CD14-positive monocyte (primary cell): ENCODE results near the gene PTEN. TPM values are rescaled to one million over a fixed set of nuclear protein-coding genes. Genes with fewer than 3 reads are reported as not detected.

Experiments
- DNase-seq, 3 donors: peaks; one replicate each; pipeline ENCODE4 v3.0.0-alpha.2; 2011 to 2022
- H2AFZ ChIP-seq: 2 replicates; pipeline ENCODE4 v1.6.0; 2012; ENCODE audit warnings: mild to moderate bottlenecking, low read depth, low read length, inconsistent platforms; ENCODE audit not compliant: insufficient read depth, poor library complexity, severe bottlenecking
- H3K27ac ChIP-seq, 2 donors: 1 replicate in 1 of 2; 2 replicates in 1 of 2; pipeline ENCODE4 v1.5.1; 2012 to 2013; ENCODE audit warnings: low read length in 2 of 2, control low read depth in 1 of 2, inconsistent platforms in 1 of 2, low read depth in 1 of 2, mild to moderate bottlenecking in 1 of 2
- H3K27me3 ChIP-seq, 2 donors: one replicate each; pipeline versions ENCODE4 v1.6.0 to v1.6.1; 2011 to 2013; ENCODE audit warnings: low read length in 2 of 2; ENCODE audit not compliant: control insufficient read depth in 2 of 2, insufficient read depth in 2 of 2
- H3K36me3 ChIP-seq, 2 donors: replicated peaks in 1 of 2; 1 replicate in 1 of 2; 2 replicates in 1 of 2; pipeline versions ENCODE4 v1.5.1 to v1.6.1; 2012 to 2013; ENCODE audit warnings: low read length in 2 of 2, control low read depth in 1 of 2, inconsistent platforms in 1 of 2, mild to moderate bottlenecking in 1 of 2; ENCODE audit not compliant: insufficient read depth in 2 of 2, control insufficient read depth in 1 of 2
- H3K4me1 ChIP-seq, 2 donors: 1 replicate in 1 of 2; 2 replicates in 1 of 2; pipeline versions ENCODE4 v1.5.1 to v1.6.1; 2012 to 2013; ENCODE audit warnings: low read length in 2 of 2, control low read depth in 1 of 2, inconsistent platforms in 1 of 2, mild to moderate bottlenecking in 1 of 2, moderate library complexity in 1 of 2; ENCODE audit not compliant: insufficient read depth in 2 of 2, control insufficient read depth in 1 of 2
- H3K4me2 ChIP-seq: replicated peaks from 2 replicates; pipeline ENCODE3; 2012; ENCODE audit warnings: low read length, moderate library complexity, mild to moderate bottlenecking; ENCODE audit not compliant: poor library complexity, severe bottlenecking; ENCODE audit errors: extremely low read depth
- H3K4me3 ChIP-seq, 3 experiments: fragments of 200-600 bp in 1 of 3; sonication (generic) in 1 of 3; replicated peaks in 1 of 3; 1 replicate in 2 of 3; 2 replicates in 1 of 3; pipeline ENCODE4 v1.5.1; 2011 to 2013; ENCODE audit warnings: low read length in 3 of 3, mild to moderate bottlenecking in 3 of 3, control low read depth in 2 of 3, low read depth in 2 of 3, inconsistent platforms in 1 of 3, moderate library complexity in 1 of 3
- H3K79me2 ChIP-seq: 2 replicates; pipeline ENCODE4 v1.6.0; 2012; ENCODE audit warnings: mild to moderate bottlenecking, control low read depth, inconsistent platforms, low read length, moderate library complexity; ENCODE audit not compliant: insufficient read depth
- H3K9ac ChIP-seq: 2 replicates; pipeline ENCODE4 v1.6.0; 2017; ENCODE audit warnings: low read length, mild to moderate bottlenecking; ENCODE audit not compliant: insufficient read depth, poor library complexity, severe bottlenecking
- H3K9me3 ChIP-seq, 2 donors: replicated peaks in 1 of 2; 1 replicate in 1 of 2; 2 replicates in 1 of 2; pipeline versions ENCODE4 v1.5.1 to v1.6.1; 2012 to 2013; ENCODE audit warnings: low read length in 2 of 2, control low read depth in 1 of 2; ENCODE audit not compliant: control insufficient read depth in 1 of 2, insufficient read depth in 1 of 2
- H4K20me1 ChIP-seq: 2 replicates; pipeline ENCODE4 v1.6.0; 2012; ENCODE audit warnings: mild to moderate bottlenecking, low read length, control low read depth, moderate library complexity; ENCODE audit not compliant: insufficient read depth
- H3K27ac Mint-ChIP-seq, 7 donors: one replicate each; pipeline ENCODE4 v1.8.0; 2020; ENCODE audit warnings: mild to moderate bottlenecking in 7 of 7, mixed read lengths in 7 of 7, moderate library complexity in 6 of 7, inconsistent platforms in 2 of 7
- H3K27me3 Mint-ChIP-seq, 3 donors: one replicate each; pipeline ENCODE4 v1.8.0; 2021 to 2022; ENCODE audit warnings: low read depth in 3 of 3, mild to moderate bottlenecking in 3 of 3, mixed read lengths in 3 of 3, moderate library complexity in 3 of 3, inconsistent platforms in 1 of 3
- H3K36me3 Mint-ChIP-seq, 2 donors: one replicate each; pipeline ENCODE4 v1.8.0; 2020; ENCODE audit warnings: mixed read lengths in 2 of 2, inconsistent platforms in 1 of 2, mild to moderate bottlenecking in 1 of 2
- H3K4me1 Mint-ChIP-seq: one replicate; pipeline ENCODE4 v1.8.0; 2020; ENCODE audit warnings: mild to moderate bottlenecking, mixed read lengths
- H3K4me3 Mint-ChIP-seq, 2 donors: one replicate each; pipeline ENCODE4 v1.8.0; 2020; ENCODE audit warnings: mild to moderate bottlenecking in 2 of 2, mixed read lengths in 2 of 2, moderate library complexity in 1 of 2
- H3K9me3 Mint-ChIP-seq, 7 donors: one replicate each; pipeline ENCODE4 v1.8.0; 2020 to 2022; ENCODE audit warnings: mixed read lengths in 7 of 7, mild to moderate bottlenecking in 6 of 7, moderate library complexity in 6 of 7, inconsistent platforms in 2 of 7
- WGBS: methylation state at CpG from one replicate; pipeline ENCODE4 v1.1.5; 2013; ENCODE audit warnings: missing lambda C conversion rate; ENCODE audit not compliant: insufficient coverage; 5-methylcytosine and 5-hydroxymethylcytosine counted together
- intact Hi-C, 2 donors: fragments of 100-400 bp; cut with micrococcal nuclease; formaldehyde crosslinking; loops; one replicate each; pipeline versions ENCODE4 v1.15.0 to v1.15.1; 2023
- polyA plus RNA-seq, 3 donors: library from polyadenylated mRNA; depleted of rRNA in 1 of 3; unstranded in 2 of 3; stranded (reverse) in 1 of 3; fragments of 300-500 nt in 2 of 3; fragments of >200 nt in 1 of 3; fragmentation: Illumina TruSeq in 2 of 3; gene quantifications; 1 replicate in 2 of 3; 2 replicates in 1 of 3; pipeline ENCODE4 v1.2.3, GENCODE V29; 2012 to 2021
- TF ChIP-seq, protein P1 (sequence below): fragments of 200-600 bp; IDR thresholded peaks from one replicate; pipeline ENCODE4 v1.8.0; 2022; ENCODE audit warnings: antibody characterized with exemption, mild to moderate bottlenecking

PTEN gene
- polyA plus RNA-seq, 3 donors, result 30.5 to 57.6 (median 37.7) TPM

DNA sequence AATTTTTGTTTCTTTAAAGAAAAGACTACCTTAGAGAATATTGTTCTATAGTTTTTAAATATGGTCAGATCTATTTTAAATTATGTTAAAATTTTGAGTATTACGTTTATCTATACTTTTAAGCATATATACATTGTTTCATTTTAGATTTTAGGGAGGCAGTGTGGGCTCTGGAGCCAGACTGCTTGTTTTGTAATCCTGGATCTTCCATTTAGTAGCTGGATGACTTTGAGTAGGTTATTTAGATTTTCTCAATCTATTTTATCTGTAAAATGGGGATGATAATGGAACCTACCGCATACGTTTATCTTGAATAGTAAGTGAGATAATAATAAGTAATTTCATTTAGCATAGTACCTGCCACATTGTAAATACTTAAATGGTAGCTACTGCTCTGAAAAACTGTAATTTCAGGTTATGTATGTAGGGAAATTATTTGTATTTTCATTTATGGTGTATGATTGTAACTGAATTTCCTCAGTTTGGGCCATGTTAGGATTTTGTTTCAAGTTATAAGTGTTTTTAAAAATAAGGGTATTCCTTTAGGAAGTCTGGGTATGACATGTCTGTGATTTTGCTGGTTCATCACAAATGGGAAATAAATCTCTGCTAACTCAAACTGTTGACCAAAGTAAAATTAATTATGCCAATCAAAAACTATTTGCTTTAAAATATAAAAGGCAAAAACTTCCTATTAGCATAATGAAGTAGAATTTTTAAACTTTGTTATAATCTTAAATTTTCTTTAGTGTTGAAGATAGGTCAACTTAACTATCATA, 6.5 kb downstream of the PTEN start:
- no peak overlapping the region for H3K4me3 Mint-ChIP-seq

DNA sequence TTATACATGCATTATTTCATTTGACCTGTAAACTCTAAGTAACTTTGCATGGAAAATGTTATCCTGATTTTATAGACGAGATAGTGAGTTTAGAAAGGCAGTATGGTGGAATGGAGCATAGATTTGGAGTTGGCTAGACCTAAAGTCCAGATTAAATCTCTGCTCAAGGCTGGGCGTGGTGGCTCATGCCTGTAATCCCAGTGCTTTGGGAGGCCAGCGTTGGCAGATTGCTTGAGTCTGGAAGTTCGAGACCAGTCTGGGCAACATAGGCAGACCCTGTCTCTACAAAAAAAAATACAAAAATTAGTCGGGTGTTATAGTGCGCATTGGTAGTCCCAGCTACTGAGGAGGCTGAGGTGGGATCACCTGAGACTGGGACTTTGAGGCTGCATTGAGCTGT, 9.4 kb downstream of the PTEN start:
- intact Hi-C loops, result no loop called here
- Histone ChIP-seq H3K27me3 (no peaks in the 10 kb centered on the region), H4K20me1 (peaks cover 100% of the 10 kb centered on the region), H2AFZ (no peak overlapping the region), H3K27ac (peak overlapping the region in 1 of 2 donors; percentile 44), H3K4me3 (no peak overlapping the region), H3K9me3 (no peaks in the 10 kb centered on the region), H3K9ac (no peak overlapping the region), H3K4me2 (no peak overlapping the region), H3K36me3 (peaks cover 3 to 9% of the 10 kb centered on the region in 2 donors), H3K4me1 (peaks cover 26 to 73% of the 10 kb centered on the region in 2 donors), H3K79me2 (peaks cover 100% of the 10 kb centered on the region)
- no peaks in the 10 kb centered on the region for H3K9me3 Mint-ChIP-seq
- no peaks in the 10 kb centered on the region for H3K27me3 Mint-ChIP-seq
- no peak overlapping the region for H3K4me3 Mint-ChIP-seq
- TF ChIP-seq, protein P1, sequence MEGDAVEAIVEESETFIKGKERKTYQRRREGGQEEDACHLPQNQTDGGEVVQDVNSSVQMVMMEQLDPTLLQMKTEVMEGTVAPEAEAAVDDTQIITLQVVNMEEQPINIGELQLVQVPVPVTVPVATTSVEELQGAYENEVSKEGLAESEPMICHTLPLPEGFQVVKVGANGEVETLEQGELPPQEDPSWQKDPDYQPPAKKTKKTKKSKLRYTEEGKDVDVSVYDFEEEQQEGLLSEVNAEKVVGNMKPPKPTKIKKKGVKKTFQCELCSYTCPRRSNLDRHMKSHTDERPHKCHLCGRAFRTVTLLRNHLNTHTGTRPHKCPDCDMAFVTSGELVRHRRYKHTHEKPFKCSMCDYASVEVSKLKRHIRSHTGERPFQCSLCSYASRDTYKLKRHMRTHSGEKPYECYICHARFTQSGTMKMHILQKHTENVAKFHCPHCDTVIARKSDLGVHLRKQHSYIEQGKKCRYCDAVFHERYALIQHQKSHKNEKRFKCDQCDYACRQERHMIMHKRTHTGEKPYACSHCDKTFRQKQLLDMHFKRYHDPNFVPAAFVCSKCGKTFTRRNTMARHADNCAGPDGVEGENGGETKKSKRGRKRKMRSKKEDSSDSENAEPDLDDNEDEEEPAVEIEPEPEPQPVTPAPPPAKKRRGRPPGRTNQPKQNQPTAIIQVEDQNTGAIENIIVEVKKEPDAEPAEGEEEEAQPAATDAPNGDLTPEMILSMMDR, result no peak
- peak overlapping the region in 1 of 7 donors; percentile 52 for H3K27ac Mint-ChIP-seq
- no peak for DNase-seq
- peaks cover 71% of the 10 kb centered on the region for H3K4me1 Mint-ChIP-seq
- peaks cover 13 to 19% of the 10 kb centered on the region in 2 donors for H3K36me3 Mint-ChIP-seq
- 100% methylated on average over 3 of the region's 6 CpGs for WGBS

More for the DNA sequence above, 6.5 kb downstream of the PTEN start:
- peak overlapping the region in 1 of 3 experiments; percentile 34 for H3K4me3 ChIP-seq
- peaks cover 66% of the 10 kb centered on the region for H3K4me1 Mint-ChIP-seq
- H3K9ac ChIP-seq, result no peak overlapping the region
- peaks cover 15% of the 10 kb centered on the region in 2 donors for H3K36me3 Mint-ChIP-seq
- TF ChIP-seq, protein P1, result no peak
- H3K27me3 ChIP-seq, result no peaks in the 10 kb centered on the region
- H2AFZ ChIP-seq, result no peak overlapping the region
- peak overlapping the region in 1 of 2 donors; percentile 59 for H3K27ac ChIP-seq
- no peaks in the 10 kb centered on the region for H3K9me3 ChIP-seq
- no CpG with 5 or more reads among the region's 3 CpGs for WGBS
- intact Hi-C loops, result loop anchor here in 1 of 2 donors (10.0 kb wide), 2 partner anchors 515 to 685 kb away; no protein-coding TSS in a partner anchor
- H3K4me2 ChIP-seq, result peak overlapping the region; percentile 97
- H3K27ac Mint-ChIP-seq, result peak overlapping the region in 2 of 7 donors; percentile 3 to 58
- peaks cover 0 to 6% of the 10 kb centered on the region in 2 donors for H3K36me3 ChIP-seq
- peaks cover 100% of the 10 kb centered on the region for H4K20me1 ChIP-seq
- no peaks in the 10 kb centered on the region for H3K27me3 Mint-ChIP-seq
- peaks cover 100% of the 10 kb centered on the region for H3K79me2 ChIP-seq
- peak in 1 of 3 donors; percentile 32 for DNase-seq
- no peaks in the 10 kb centered on the region for H3K9me3 Mint-ChIP-seq
- peaks cover 26 to 71% of the 10 kb centered on the region in 2 donors for H3K4me1 ChIP-seq
